HEK293 (cell line): Measurements from ENCODE around the gene ANKZF1.
A peak's percentile ranks its signal among the peaks of the same experiment; 100 is the strongest.

Experiments used
- ATF2 ChIP-seq: fragments of 450-650 bp; formaldehyde crosslinking; IDR thresholded peaks from 2 replicates; pipeline ENCODE4 v1.5.1; 2016; ENCODE audit warnings: missing biosample characterization, missing genetic modification characterization, low read depth
- CTCF ChIP-seq: fragments of 450-650 bp; formaldehyde crosslinking; IDR thresholded peaks from 2 replicates; pipeline ENCODE4 v1.5.1; 2016; ENCODE audit warnings: missing biosample characterization, missing genetic modification characterization
- KLF16 ChIP-seq: fragments of 450-650 bp; formaldehyde crosslinking; IDR thresholded peaks from 2 replicates; pipeline ENCODE4 v1.5.1; 2017; ENCODE audit warnings: missing biosample characterization, missing genetic modification characterization
- PRDM10 ChIP-seq: fragments of 450-650 bp; formaldehyde crosslinking; IDR thresholded peaks from 2 replicates; pipeline ENCODE4 v1.5.1; 2016; ENCODE audit warnings: missing biosample characterization, missing genetic modification characterization
- SCRT2 ChIP-seq: fragments of 450-650 bp; formaldehyde crosslinking; IDR thresholded peaks from 2 replicates; pipeline ENCODE4 v1.5.1; 2016; ENCODE audit warnings: missing biosample characterization, missing genetic modification characterization
- SP2 ChIP-seq: fragments of 450-650 bp; formaldehyde crosslinking; IDR thresholded peaks from 2 replicates; pipeline ENCODE4 v1.5.1; 2016; ENCODE audit warnings: missing biosample characterization, missing genetic modification characterization
- TRIM28 ChIP-seq: IDR thresholded peaks from 2 replicates; pipeline ENCODE4 v1.6.1; 2011; ENCODE audit warnings: low read length, control low read depth, borderline replicate concordance
- TSHZ1 ChIP-seq: fragments of 450-650 bp; formaldehyde crosslinking; IDR thresholded peaks from 2 replicates; pipeline ENCODE4 v1.5.1; 2016; ENCODE audit warnings: missing biosample characterization, missing genetic modification characterization, borderline replicate concordance
- YY1 ChIP-seq: fragments of 450-650 bp; formaldehyde crosslinking; IDR thresholded peaks from 2 replicates; pipeline ENCODE4 v1.5.1; 2018; ENCODE audit warnings: missing biosample characterization, missing genetic modification characterization
- ZBTB21 ChIP-seq: fragments of 450-650 bp; formaldehyde crosslinking; IDR thresholded peaks from 2 replicates; pipeline ENCODE4 v1.5.1; 2017; ENCODE audit warnings: missing biosample characterization, missing genetic modification characterization
- ZNF133 ChIP-seq: fragments of 450-650 bp; formaldehyde crosslinking; IDR thresholded peaks from 2 replicates; pipeline ENCODE4 v1.5.1; 2016; ENCODE audit warnings: missing biosample characterization, missing genetic modification characterization
- ZNF155 ChIP-seq: fragments of 450-650 bp; formaldehyde crosslinking; IDR thresholded peaks from 2 replicates; pipeline ENCODE4 v1.5.1; 2016; ENCODE audit warnings: missing biosample characterization, missing genetic modification characterization
- ZNF169 ChIP-seq: fragments of 450-650 bp; formaldehyde crosslinking; IDR thresholded peaks from 2 replicates; pipeline ENCODE4 v1.5.1; 2016; ENCODE audit warnings: missing biosample characterization, missing genetic modification characterization
- ZNF324 ChIP-seq: fragments of 450-650 bp; formaldehyde crosslinking; IDR thresholded peaks from 2 replicates; pipeline ENCODE4 v1.5.1; 2016; ENCODE audit warnings: missing biosample characterization, missing genetic modification characterization
- ZNF571 ChIP-seq: fragments of 450-650 bp; formaldehyde crosslinking; IDR thresholded peaks from 2 replicates; pipeline ENCODE4 v1.5.0; 2017; ENCODE audit warnings: missing biosample characterization, missing genetic modification characterization
- ZNF600 ChIP-seq: fragments of 450-650 bp; formaldehyde crosslinking; IDR thresholded peaks from 2 replicates; pipeline ENCODE4 v1.5.1; 2016; ENCODE audit warnings: missing biosample characterization, missing genetic modification characterization
- ZNF76 ChIP-seq: fragments of 450-650 bp; formaldehyde crosslinking; IDR thresholded peaks from 2 replicates; pipeline ENCODE4; 2016; ENCODE audit warnings: low read depth, missing biosample characterization, missing genetic modification characterization, borderline replicate concordance
- TF ChIP-seq, protein P1 (sequence below): fragments of 450-650 bp; formaldehyde crosslinking; optimal IDR thresholded peaks from 2 replicates; pipeline ENCODE3; 2016; ENCODE audit warnings: missing biosample characterization, mild to moderate bottlenecking, missing genetic modification characterization
- TF ChIP-seq, protein P2 (sequence below): fragments of 450-650 bp; formaldehyde crosslinking; IDR thresholded peaks from 2 replicates; pipeline ENCODE4 v1.5.1; 2016; ENCODE audit warnings: missing biosample characterization, missing genetic modification characterization
- TF ChIP-seq, protein P3 (sequence below): fragments of 450-650 bp; formaldehyde crosslinking; IDR thresholded peaks from 2 replicates; pipeline ENCODE4 v1.5.0; 2017; ENCODE audit warnings: missing biosample characterization, missing genetic modification characterization, borderline replicate concordance
- TF ChIP-seq, protein P4 (sequence below): sonication (generic); formaldehyde crosslinking; IDR thresholded peaks from 2 replicates; pipeline ENCODE4 v1.8.1; 2022; ENCODE audit warnings: mild to moderate bottlenecking, moderate library complexity, missing genetic modification reagents

Gene ANKZF1

GRCh38 chr2:219245148-219245898 is 15.7 kb downstream of the ANKZF1 start, which contains the start of the genes GLB1L and STK16 (continued):
- TF ChIP-seq ZNF600, result peak; percentile 56
- TF ChIP-seq, protein P1, sequence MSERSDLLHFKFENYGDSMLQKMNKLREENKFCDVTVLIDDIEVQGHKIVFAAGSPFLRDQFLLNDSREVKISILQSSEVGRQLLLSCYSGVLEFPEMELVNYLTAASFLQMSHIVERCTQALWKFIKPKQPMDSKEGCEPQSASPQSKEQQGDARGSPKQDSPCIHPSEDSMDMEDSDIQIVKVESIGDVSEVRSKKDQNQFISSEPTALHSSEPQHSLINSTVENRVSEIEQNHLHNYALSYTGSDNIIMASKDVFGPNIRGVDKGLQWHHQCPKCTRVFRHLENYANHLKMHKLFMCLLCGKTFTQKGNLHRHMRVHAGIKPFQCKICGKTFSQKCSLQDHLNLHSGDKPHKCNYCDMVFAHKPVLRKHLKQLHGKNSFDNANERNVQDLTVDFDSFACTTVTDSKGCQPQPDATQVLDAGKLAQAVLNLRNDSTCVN (tag by site-specific recombination), result peak; percentile 41
- TF ChIP-seq, protein P2, sequence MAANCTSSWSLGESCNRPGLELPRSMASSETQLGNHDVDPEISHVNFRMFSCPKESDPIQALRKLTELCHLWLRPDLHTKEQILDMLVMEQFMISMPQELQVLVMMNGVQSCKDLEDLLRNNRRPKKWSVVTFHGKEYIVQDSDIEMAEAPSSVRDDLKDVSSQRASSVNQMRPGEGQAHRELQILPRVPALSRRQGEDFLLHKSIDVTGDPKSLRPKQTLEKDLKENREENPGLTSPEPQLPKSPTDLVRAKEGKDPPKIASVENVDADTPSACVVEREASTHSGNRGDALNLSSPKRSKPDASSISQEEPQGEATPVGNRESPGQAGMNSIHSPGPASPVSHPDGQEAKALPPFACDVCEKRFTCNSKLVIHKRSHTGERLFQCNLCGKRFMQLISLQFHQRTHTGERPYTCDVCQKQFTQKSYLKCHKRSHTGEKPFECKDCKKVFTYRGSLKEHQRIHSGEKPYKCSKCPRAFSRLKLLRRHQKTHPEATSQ (tag by site-specific recombination), result no peak
- no peak for TF ChIP-seq TSHZ1
- 0 out of 2 replicates have a peak, but pooled peaks have one; percentile 36 for TF ChIP-seq ZBTB21 (tag by site-specific recombination)
- TF ChIP-seq ZNF76 (tag by site-specific recombination), result peak; percentile 27; the same call in 1 of the 2 replicates
- TF ChIP-seq KLF16 (tag by site-specific recombination), result peak; percentile 36; the same call in 1 of the 2 replicates
- no peak for TF ChIP-seq ZNF133 (tag by site-specific recombination)
- peak; percentile 32; the same call in 1 of the 2 replicates for TF ChIP-seq CTCF
- no peak for TF ChIP-seq ZNF155
- TF ChIP-seq ATF2 (tag by site-specific recombination), result peak; percentile 22; the same call in 1 of the 2 replicates
- TF ChIP-seq SCRT2, result no peak
- no peak for TF ChIP-seq ZNF169 (tag by site-specific recombination)
- TF ChIP-seq PRDM10, result peak; percentile 73
- TF ChIP-seq, protein P3, sequence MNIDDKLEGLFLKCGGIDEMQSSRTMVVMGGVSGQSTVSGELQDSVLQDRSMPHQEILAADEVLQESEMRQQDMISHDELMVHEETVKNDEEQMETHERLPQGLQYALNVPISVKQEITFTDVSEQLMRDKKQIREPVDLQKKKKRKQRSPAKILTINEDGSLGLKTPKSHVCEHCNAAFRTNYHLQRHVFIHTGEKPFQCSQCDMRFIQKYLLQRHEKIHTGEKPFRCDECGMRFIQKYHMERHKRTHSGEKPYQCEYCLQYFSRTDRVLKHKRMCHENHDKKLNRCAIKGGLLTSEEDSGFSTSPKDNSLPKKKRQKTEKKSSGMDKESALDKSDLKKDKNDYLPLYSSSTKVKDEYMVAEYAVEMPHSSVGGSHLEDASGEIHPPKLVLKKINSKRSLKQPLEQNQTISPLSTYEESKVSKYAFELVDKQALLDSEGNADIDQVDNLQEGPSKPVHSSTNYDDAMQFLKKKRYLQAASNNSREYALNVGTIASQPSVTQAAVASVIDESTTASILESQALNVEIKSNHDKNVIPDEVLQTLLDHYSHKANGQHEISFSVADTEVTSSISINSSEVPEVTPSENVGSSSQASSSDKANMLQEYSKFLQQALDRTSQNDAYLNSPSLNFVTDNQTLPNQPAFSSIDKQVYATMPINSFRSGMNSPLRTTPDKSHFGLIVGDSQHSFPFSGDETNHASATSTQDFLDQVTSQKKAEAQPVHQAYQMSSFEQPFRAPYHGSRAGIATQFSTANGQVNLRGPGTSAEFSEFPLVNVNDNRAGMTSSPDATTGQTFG (tag by site-specific recombination), result no peak
- TF ChIP-seq SP2 (tag by site-specific recombination), result peak; percentile 69
- 0 out of 2 replicates have a peak, but pooled peaks have one; percentile 45 for TF ChIP-seq TRIM28
- TF ChIP-seq ZNF571, result no peak
- 0 out of 2 replicates have a peak, but pooled peaks have one; percentile 33 for TF ChIP-seq ZNF324 (tag by site-specific recombination)
- TF ChIP-seq YY1 (tag by site-specific recombination), result no peak
- TF ChIP-seq, protein P4, sequence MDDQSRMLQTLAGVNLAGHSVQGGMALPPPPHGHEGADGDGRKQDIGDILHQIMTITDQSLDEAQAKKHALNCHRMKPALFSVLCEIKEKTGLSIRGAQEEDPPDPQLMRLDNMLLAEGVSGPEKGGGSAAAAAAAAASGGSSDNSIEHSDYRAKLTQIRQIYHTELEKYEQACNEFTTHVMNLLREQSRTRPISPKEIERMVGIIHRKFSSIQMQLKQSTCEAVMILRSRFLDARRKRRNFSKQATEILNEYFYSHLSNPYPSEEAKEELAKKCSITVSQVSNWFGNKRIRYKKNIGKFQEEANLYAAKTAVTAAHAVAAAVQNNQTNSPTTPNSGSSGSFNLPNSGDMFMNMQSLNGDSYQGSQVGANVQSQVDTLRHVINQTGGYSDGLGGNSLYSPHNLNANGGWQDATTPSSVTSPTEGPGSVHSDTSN, result peak; percentile 86
